Endodermal cell (in vitro differentiated cells): ENCODE measurements around the gene RPUSD4. TPM values are rescaled to one million over a fixed set of nuclear protein-coding genes. Genes with fewer than 3 reads are reported as not detected.

Experiments used
- DNase-seq: peaks from one replicate; pipeline ENCODE4 v3.0.0-alpha.2; 2017
- H3K27ac ChIP-seq: 2 replicates; pipeline ENCODE4 v1.5.1; 2013; ENCODE audit warnings: mild to moderate bottlenecking, low read depth, low read length, moderate library complexity
- H3K27me3 ChIP-seq: 2 replicates; pipeline ENCODE4 v1.6.1; 2013; ENCODE audit warnings: mild to moderate bottlenecking, low read length, moderate library complexity; ENCODE audit not compliant: insufficient read depth, control insufficient read depth, poor library complexity, severe bottlenecking
- H3K36me3 ChIP-seq: 2 replicates; pipeline ENCODE4 v1.7.0; 2013; ENCODE audit warnings: mild to moderate bottlenecking, low read length, moderate library complexity; ENCODE audit not compliant: control insufficient read depth, insufficient read depth
- H3K4me1 ChIP-seq: one replicate; pipeline ENCODE4 v1.7.0; 2013; ENCODE audit warnings: low read length; ENCODE audit not compliant: control insufficient read depth, insufficient read depth
- H3K4me3 ChIP-seq: 2 replicates; pipeline ENCODE4 v1.5.1; 2013; ENCODE audit warnings: mild to moderate bottlenecking, low read length, moderate library complexity
- H3K9ac ChIP-seq: 2 replicates; pipeline ENCODE4 v1.6.1; 2013; ENCODE audit warnings: mild to moderate bottlenecking, low read length, moderate library complexity; ENCODE audit not compliant: poor library complexity, severe bottlenecking; ENCODE audit errors: extremely low read depth
- H3K9me3 ChIP-seq: 2 replicates; pipeline ENCODE4 v1.6.1; 2013; ENCODE audit warnings: mild to moderate bottlenecking, low read length, moderate library complexity; ENCODE audit not compliant: control insufficient read depth
- H3K27ac Mint-ChIP-seq: 2 replicates; pipeline ENCODE4 v1.8.0; 2020; ENCODE audit warnings: mixed read lengths
- H3K27me3 Mint-ChIP-seq: 2 replicates; pipeline ENCODE4 v1.8.0; 2021; ENCODE audit warnings: mild to moderate bottlenecking, mixed read lengths; ENCODE audit not compliant: insufficient read depth
- H3K36me3 Mint-ChIP-seq: 2 replicates; pipeline ENCODE4 v1.8.0; 2020; ENCODE audit warnings: low read depth, mixed read lengths
- H3K4me1 Mint-ChIP-seq: 2 replicates; pipeline ENCODE4 v1.8.0; 2020; ENCODE audit warnings: mixed read lengths
- H3K4me3 Mint-ChIP-seq: 2 replicates; pipeline ENCODE4 v1.8.0; 2020; ENCODE audit warnings: mild to moderate bottlenecking, moderate library complexity, mixed read lengths
- H3K9me3 Mint-ChIP-seq: 2 replicates; pipeline ENCODE4 v1.8.0; 2020; ENCODE audit warnings: mild to moderate bottlenecking, mixed read lengths
- CTCF ChIP-seq: fragments of 200-600 bp; sonication (generic); conservative IDR thresholded peaks from 2 replicates; pipeline ENCODE4 v1.5.0; 2021; ENCODE audit warnings: antibody characterized with exemption, mild to moderate bottlenecking
- WGBS, 2 experiments: methylation state at CpG; one replicate each; pipeline versions ENCODE4 v1.1.5 to v1.1.7; 2013; ENCODE audit warnings: missing lambda C conversion rate in 2 of 2, mixed read lengths in 1 of 2; ENCODE audit not compliant: insufficient coverage in 1 of 2, insufficient read length in 1 of 2; 5-methylcytosine and 5-hydroxymethylcytosine counted together
- total RNA-seq, 2 donors: library from RNA; stranded (reverse); fragmentation: NEBNext Ultra II Directional in 1 of 2; extraction: Animal tissue kit (Norgen Biotek cat#: 25700) in 1 of 2; gene quantifications; 2 replicates in 1 of 2; 3 replicates in 1 of 2; pipeline ENCODE4 v1.2.1, GENCODE V29; 2021

RPUSD4 gene
- total RNA-seq, 2 donors from 2014 or later: 36.8 to 37.7 TPM

- H3K27ac Mint-ChIP-seq: no peak overlapping the region
- H3K4me3 Mint-ChIP-seq: no peak overlapping the region
- H3K36me3 Mint-ChIP-seq: no peaks in the 10 kb centered on the region
- no peak overlapping the region for H3K9ac ChIP-seq
- no peaks in the 10 kb centered on the region for H3K36me3 ChIP-seq
- TF ChIP-seq CTCF: no peak
- H3K27me3 ChIP-seq: peaks cover 46% of the 10 kb centered on the region
- DNase-seq: no peak
- H3K9me3 Mint-ChIP-seq: no peaks in the 10 kb centered on the region
- H3K27me3 Mint-ChIP-seq: peaks cover 15% of the 10 kb centered on the region
- H3K27ac ChIP-seq: no peak overlapping the region
- 78 to 91% methylated on average over 2 of the region's 2 CpGs for WGBS, 2 experiments
- H3K9me3 ChIP-seq: no peaks in the 10 kb centered on the region
- H3K4me1 ChIP-seq: peaks cover 12% of the 10 kb centered on the region
- no peak overlapping the region for H3K4me3 ChIP-seq
- H3K4me1 Mint-ChIP-seq: peaks cover 36% of the 10 kb centered on the region
Observed at GRCh38 chr11:126167488-126167887, 44.0 kb downstream of the RPUSD4 start.

GRCh38 chr11:126166413-126166812 lies 45.0 kb downstream of the RPUSD4 start:
- no peaks in the 10 kb centered on the region for H3K9me3 Mint-ChIP-seq
- H3K9me3 ChIP-seq: no peaks in the 10 kb centered on the region
- DNase-seq: no peak
- H3K36me3 Mint-ChIP-seq: no peaks in the 10 kb centered on the region
- peaks cover 12% of the 10 kb centered on the region for H3K4me1 ChIP-seq
- peaks cover 45% of the 10 kb centered on the region for H3K27me3 ChIP-seq
- H3K27ac ChIP-seq: no peak overlapping the region
- H3K27ac Mint-ChIP-seq: no peak overlapping the region
- no peak overlapping the region for H3K4me3 Mint-ChIP-seq
- H3K4me1 Mint-ChIP-seq: peaks cover 40% of the 10 kb centered on the region
- TF ChIP-seq CTCF: no peak
- peaks cover 18% of the 10 kb centered on the region for H3K27me3 Mint-ChIP-seq
- no peak overlapping the region for H3K9ac ChIP-seq
- no peaks in the 10 kb centered on the region for H3K36me3 ChIP-seq
- WGBS, 2 experiments: 88 to 93% methylated on average over 3 of the region's 3 CpGs
- no peak overlapping the region for H3K4me3 ChIP-seq

GRCh38 chr11:126165757-126166156 lies 45.7 kb downstream of the RPUSD4 start:
- Histone ChIP-seq H3K4me3 (no peak overlapping the region), H3K27ac (no peak overlapping the region), H3K36me3 (no peaks in the 10 kb centered on the region), H3K9me3 (no peaks in the 10 kb centered on the region), H3K9ac (no peak overlapping the region), H3K27me3 (peaks cover 51% of the 10 kb centered on the region), H3K4me1 (peaks cover 12% of the 10 kb centered on the region)
- H3K4me1 Mint-ChIP-seq: peaks cover 40% of the 10 kb centered on the region
- no peaks in the 10 kb centered on the region for H3K36me3 Mint-ChIP-seq
- 89 to 98% methylated on average over 8 to 10 of the region's 10 CpGs for WGBS, 2 experiments
- H3K4me3 Mint-ChIP-seq: no peak overlapping the region
- no peaks in the 10 kb centered on the region for H3K9me3 Mint-ChIP-seq
- H3K27ac Mint-ChIP-seq: no peak overlapping the region
- TF ChIP-seq CTCF: no peak
- peaks cover 15% of the 10 kb centered on the region for H3K27me3 Mint-ChIP-seq
- DNase-seq: no peak
